HepG2 (cell line): Measurements from ENCODE around the gene ZSCAN32. TPM values are rescaled to one million over a fixed set of nuclear protein-coding genes. Genes with fewer than 3 reads are reported as not detected.

Experiments
- CBX5 ChIP-seq: sonication (generic); formaldehyde crosslinking; IDR thresholded peaks from 2 replicates; pipeline ENCODE4 v1.4.0; 2020; ENCODE audit warnings: missing genetic modification reagents, borderline replicate concordance
- CENPX ChIP-seq: sonication (generic); formaldehyde crosslinking; IDR thresholded peaks from 2 replicates; pipeline ENCODE4 v1.9.0; 2021; ENCODE audit warnings: mild to moderate bottlenecking, missing genetic modification reagents, moderate library complexity
- DNMT3B ChIP-seq: conservative IDR thresholded peaks from 2 replicates; pipeline ENCODE4 v1.6.1; 2016; ENCODE audit warnings: missing biosample characterization, control low read depth
- DR1 ChIP-seq: sonication (generic); formaldehyde crosslinking; IDR thresholded peaks from 2 replicates; pipeline ENCODE4 v1.8.0; 2021; ENCODE audit warnings: mild to moderate bottlenecking, missing genetic modification reagents, inconsistent platforms
- ELK4 ChIP-seq: sonication (generic); formaldehyde crosslinking; IDR thresholded peaks from 2 replicates; pipeline ENCODE4 v1.9.0; 2021; ENCODE audit warnings: missing genetic modification reagents, borderline replicate concordance
- KAT7 ChIP-seq: IDR thresholded peaks from 2 replicates; pipeline ENCODE4 v1.6.1; 2018; ENCODE audit warnings: borderline replicate concordance, missing compliant biosample characterization
- LBX2 ChIP-seq: sonication (generic); formaldehyde crosslinking; IDR thresholded peaks from 2 replicates; pipeline ENCODE4 v1.5.0; 2020; ENCODE audit warnings: missing genetic modification reagents, mild to moderate bottlenecking, borderline replicate concordance
- MED8 ChIP-seq: sonication (generic); formaldehyde crosslinking; IDR thresholded peaks from 2 replicates; pipeline ENCODE4 v1.8.1; 2023; ENCODE audit warnings: mild to moderate bottlenecking, missing genetic modification reagents; ENCODE audit not compliant: insufficient replicate concordance
- NR2F1 ChIP-seq, 2 experiments: fragments of 450-650 bp in 1 of 2; formaldehyde crosslinking in 1 of 2; IDR thresholded peaks; 2 replicates each; pipeline versions ENCODE4 v1.5.0 to v1.6.1; 2016 to 2020; ENCODE audit warnings: mild to moderate bottlenecking in 1 of 2, missing compliant biosample characterization in 1 of 2, missing genetic modification reagents in 1 of 2, moderate library complexity in 1 of 2
- POGZ ChIP-seq: sonication (generic); formaldehyde crosslinking; IDR thresholded peaks from 2 replicates; pipeline ENCODE4 v1.4.0; 2020; ENCODE audit warnings: mild to moderate bottlenecking, missing genetic modification reagents
- POLR2AphosphoS5 ChIP-seq: IDR thresholded peaks from 2 replicates; pipeline ENCODE4 v1.6.1; 2012; ENCODE audit warnings: low read depth, low read length
- RBFOX2 ChIP-seq: fragments of 200-400 bp; formaldehyde crosslinking; IDR thresholded peaks from 2 replicates; pipeline ENCODE4 v1.6.1; 2017; ENCODE audit warnings: low read depth, mild to moderate bottlenecking, low read length
- RFX3 ChIP-seq: IDR thresholded peaks from 2 replicates; pipeline ENCODE4 v1.6.1; 2016; ENCODE audit warnings: missing biosample characterization, missing genetic modification reagents
- SIN3A ChIP-seq: IDR thresholded peaks from 2 replicates; pipeline ENCODE4 v1.6.1; 2011; ENCODE audit warnings: low read depth, mild to moderate bottlenecking, control low read depth, low read length, borderline replicate concordance
- SP1 ChIP-seq, 2 experiments: fragments of 450-650 bp in 1 of 2; sonication (generic) in 1 of 2; formaldehyde crosslinking in 1 of 2; IDR thresholded peaks; 2 replicates each; pipeline versions ENCODE4 v1.4.0 to v1.6.1; 2016 to 2020; ENCODE audit warnings: missing genetic modification reagents in 1 of 2
- TRAFD1 ChIP-seq: sonication (generic); formaldehyde crosslinking; IDR thresholded peaks from 2 replicates; pipeline ENCODE4 v1.5.1; 2020; ENCODE audit warnings: missing genetic modification reagents, mild to moderate bottlenecking, borderline replicate concordance
- ZBTB46 ChIP-seq: sonication (generic); formaldehyde crosslinking; IDR thresholded peaks from 2 replicates; pipeline ENCODE4 v1.4.0; 2020; ENCODE audit warnings: mild to moderate bottlenecking, missing genetic modification reagents, borderline replicate concordance
- ZGPAT ChIP-seq: IDR thresholded peaks from 2 replicates; pipeline ENCODE4 v1.6.1; 2016; ENCODE audit warnings: mild to moderate bottlenecking
- ZNF282 ChIP-seq: fragments of 450-650 bp; IDR thresholded peaks from 2 replicates; pipeline ENCODE4 v1.6.1; 2018; ENCODE audit not compliant: partially characterized antibody
- ZNF430 ChIP-seq: sonication (generic); formaldehyde crosslinking; IDR thresholded peaks from 2 replicates; pipeline ENCODE4 v1.9.0; 2021; ENCODE audit warnings: mild to moderate bottlenecking, missing genetic modification reagents
- ZNF570 ChIP-seq: sonication (generic); formaldehyde crosslinking; IDR thresholded peaks from 2 replicates; pipeline ENCODE4 v1.4.0; 2020; ENCODE audit warnings: mild to moderate bottlenecking, missing genetic modification reagents, borderline replicate concordance
- ZNF841 ChIP-seq: sonication (generic); formaldehyde crosslinking; IDR thresholded peaks from 2 replicates; pipeline ENCODE4 v1.8.1; 2023; ENCODE audit warnings: missing genetic modification reagents, borderline replicate concordance
- polyA plus RNA-seq, 8 experiments: library from polyadenylated mRNA; depleted of rRNA in 3 of 8; stranded (reverse) in 7 of 8; unstranded in 1 of 8; fragments of >200 nt; fragmentation: Illumina TruSeq in 4 of 8; extraction: Trizol in 4 of 8; gene quantifications; 2 replicates each; pipeline versions ENCODE4 v1.2.1 to v1.2.3, GENCODE V29; 2011 to 2016; ENCODE audit warnings: low read depth in 4 of 8, missing spikeins in 1 of 8, mixed read lengths in 1 of 8; ENCODE audit not compliant: insufficient read depth in 1 of 8
- total RNA-seq, 5 experiments: library from RNA; depleted of rRNA; stranded (reverse); fragments of >200 nt; fragmentation: Illumina TruSeq; extraction: Trizol; gene quantifications; 2 replicates each; pipeline ENCODE4 v1.2.3, GENCODE V29; 2016; ENCODE audit warnings: low read depth in 1 of 5

ZSCAN32 gene
- total and polyA plus RNA-seq, 2 of the 13 experiments (the other 11 are each of a cell fraction or from before 2014, with no cell fraction given), result 10.7 to 12.8 TPM

GRCh38 chr16:3400779-3401688 lies at the start of gene ZSCAN32, which contains the start of gene ZNF174 (continued):
- TF ChIP-seq ELK4 (CRISPR knock-in tag) (no peak), TRAFD1 (CRISPR knock-in tag) (no peak), RBFOX2 (peak; percentile 87), ZNF430 (CRISPR knock-in tag) (peak; percentile 69; the same call in 1 of the 2 replicates), ZNF570 (CRISPR knock-in tag) (no peak), ZBTB46 (CRISPR knock-in tag) (no peak), DNMT3B (0 out of 2 replicates have a peak, but pooled peaks have one; percentile 13), SP1 (IDR thresholded peaks at IDR 0.05) (no peak), SP1 (CRISPR knock-in tag; IDR thresholded peaks at IDR 0.05) (peak; percentile 98), CENPX (CRISPR knock-in tag) (no peak), ZNF841 (peak; percentile 77; the same call in 1 of the 2 replicates), POGZ (peak; percentile 77), RFX3 (CRISPR knock-in tag) (no peak), SIN3A (peak; percentile 82; the same call in 1 of the 2 replicates), DR1 (peak; percentile 58), POLR2AphosphoS5 (peak; percentile 84), LBX2 (CRISPR knock-in tag) (peak; percentile 44; the same call in 1 of the 2 replicates), ZGPAT (CRISPR knock-in tag) (peak; percentile 95; the same call in 1 of the 2 replicates), MED8 (CRISPR knock-in tag) (peak; percentile 46), KAT7 (CRISPR knock-in tag) (peak; percentile 88; the same call in 1 of the 2 replicates), CBX5 (CRISPR knock-in tag) (peak; percentile 56; the same call in 1 of the 2 replicates), NR2F1 (CRISPR knock-in tag; IDR thresholded peaks at IDR 0.05) (no peak), ZNF282 (no peak)
